HepG2 (cell line): ENCODE results near the gene KRT77. TPM values are rescaled to one million over a fixed set of nuclear protein-coding genes. Genes with fewer than 3 reads are reported as not detected.

Experiments
- ATAC-seq: fragments of 200-7000 bp; cut with Tn5 transposase; 3 replicates; pipeline ENCODE4 v1.9.1; 2020; ENCODE audit warnings: mild to moderate bottlenecking, moderate library complexity
- BruUV-seq: library from RNA; stranded (reverse); fragments of 400-500 nt; replicated peaks from 2 replicates; lab custom pipeline; 2021; lab: Mats Ljungman, UMichigan
- CTCF ChIA-PET: fragments of 300-600 bp; formaldehyde crosslinking; extraction: SDS; loops from one replicate; lab custom pipeline; 2021; ENCODE audit warnings: low total read pairs, inconsistent platforms, low intra/inter-chr PET ratio; lab: Yijun Ruan, JAX
- POLR2A ChIA-PET: fragments of 350-600 bp; sonication (Branson Sonifier 250); formaldehyde crosslinking; loops from one replicate; lab custom pipeline; 2020; ENCODE audit warnings: antibody characterized with exemption, inconsistent platforms; lab: Yijun Ruan, JAX
- DNase-seq: peaks from one replicate; pipeline ENCODE4 v3.0.0-alpha.2; 2015; ENCODE audit warnings: low spot score
- FAIRE-seq: peaks from 3 replicates; lab custom pipeline; 2011; peaks lifted over from hg19 to GRCh38; lab: Jason Lieb, UNC
- H2AFZ ChIP-seq: one replicate; pipeline ENCODE4 v1.6.1; 2011; ENCODE audit warnings: low read length, inconsistent platforms
- H3K27ac ChIP-seq: fragments of 300-600 bp; 3 replicates; pipeline ENCODE4 v1.8.0; 2011; ENCODE audit warnings: mixed run types, mild to moderate bottlenecking, mixed read lengths, low read length, inconsistent platforms; ENCODE audit not compliant: insufficient read depth; ENCODE audit errors: extremely low read length
- H3K27me3 ChIP-seq, 2 experiments: fragments of 200-600 bp in 1 of 2; 2 replicates in 1 of 2; 3 replicates in 1 of 2; pipeline versions ENCODE4 v1.6.0 to v1.8.0; 2011; ENCODE audit warnings: low read length in 2 of 2, mild to moderate bottlenecking in 2 of 2, moderate library complexity in 2 of 2, inconsistent platforms in 1 of 2; ENCODE audit not compliant: insufficient read depth in 2 of 2, control insufficient read depth in 1 of 2
- H3K36me3 ChIP-seq, 2 experiments: fragments of 200-600 bp in 1 of 2; replicated peaks in 1 of 2; 2 replicates in 1 of 2; 3 replicates in 1 of 2; pipeline versions ENCODE4 v1.5.1 to v1.8.0; 2011; ENCODE audit warnings: low read length in 2 of 2, inconsistent platforms in 1 of 2; ENCODE audit not compliant: insufficient read depth in 2 of 2, control insufficient read depth in 1 of 2
- H3K4me1 ChIP-seq: 2 replicates; pipeline ENCODE4 v1.5.1; 2012; ENCODE audit warnings: low read length, inconsistent platforms; ENCODE audit not compliant: insufficient read depth
- H3K4me2 ChIP-seq: 2 replicates; pipeline ENCODE4 v1.6.0; 2011; ENCODE audit warnings: low read depth, low read length, inconsistent platforms
- H3K4me3 ChIP-seq, 3 experiments: fragments of 200-600 bp in 1 of 3; sonication (generic), shearing (Covaris generic) in 1 of 3; replicated peaks in 1 of 3; 2 replicates each; pipeline ENCODE4 v1.5.1; 2011 to 2016; ENCODE audit warnings: low read length in 3 of 3, inconsistent platforms in 2 of 3, low read depth in 2 of 3, mild to moderate bottlenecking in 2 of 3, control low read depth in 1 of 3, mixed read lengths in 1 of 3; ENCODE audit not compliant: insufficient read depth in 1 of 3
- H3K79me2 ChIP-seq: one replicate; pipeline ENCODE4 v1.6.1; 2011; ENCODE audit warnings: low read length, inconsistent platforms; ENCODE audit not compliant: insufficient read depth
- H3K9ac ChIP-seq: 2 replicates; pipeline ENCODE4 v1.6.0; 2011; ENCODE audit warnings: mild to moderate bottlenecking, low read depth, low read length, inconsistent platforms; ENCODE audit not compliant: insufficient read depth
- H3K9me3 ChIP-seq: 2 replicates; pipeline ENCODE4 v1.5.1; 2012; ENCODE audit warnings: mild to moderate bottlenecking, low read length
- H4K20me1 ChIP-seq: 2 replicates; pipeline ENCODE4 v1.6.0; 2011; ENCODE audit warnings: inconsistent platforms, mild to moderate bottlenecking, low read length, moderate library complexity; ENCODE audit not compliant: insufficient read depth
- CREB1 ChIP-seq, 2 experiments: fragments of 450-650 bp in 1 of 2; IDR thresholded peaks; 2 replicates each; pipeline ENCODE4 v1.6.1; 2016 to 2017; ENCODE audit warnings: control low read depth in 1 of 2, mild to moderate bottlenecking in 1 of 2, missing compliant biosample characterization in 1 of 2, missing genetic modification characterization in 1 of 2
- MAFK ChIP-seq, 2 experiments: IDR thresholded peaks in 1 of 2; conservative IDR thresholded peaks in 1 of 2; 2 replicates each; pipeline ENCODE4 v1.6.1; 2011; ENCODE audit warnings: improper control_type of control experiment in 2 of 2, low read length in 2 of 2
- PCBP2 ChIP-seq: fragments of 200-400 bp; formaldehyde crosslinking; optimal IDR thresholded peaks from 2 replicates; pipeline ENCODE3; 2018; ENCODE audit warnings: low read length, low read depth; ENCODE audit not compliant: poor library complexity, severe bottlenecking
- ZNF207 ChIP-seq: fragments of 450-650 bp; IDR thresholded peaks from 2 replicates; pipeline ENCODE4 v1.6.1; 2016; ENCODE audit warnings: antibody characterized with exemption, borderline replicate concordance
- ZNF549 ChIP-seq: sonication (generic); formaldehyde crosslinking; IDR thresholded peaks from 2 replicates; pipeline ENCODE4 v1.5.0; 2020; ENCODE audit warnings: missing genetic modification reagents
- ZNF564 ChIP-seq: sonication (generic); formaldehyde crosslinking; IDR thresholded peaks from 2 replicates; pipeline ENCODE4 v1.8.1; 2023; ENCODE audit warnings: mild to moderate bottlenecking, missing genetic modification reagents
- WGBS: methylation state at CpG from one replicate; pipeline ENCODE4 v1.1.6; 2017; ENCODE audit warnings: low lambda C conversion rate; 5-methylcytosine and 5-hydroxymethylcytosine counted together
- in situ Hi-C: cut with HindIII; loops from 2 replicates; pipeline ENCODE4 v1.10.0; 2017; ENCODE audit warnings: low pct_unique_long_range_greater_than_20kb; ENCODE audit not compliant: extremely low pct_ligation_motif_present
- intact Hi-C: fragments of 100-400 bp; cut with micrococcal nuclease; formaldehyde crosslinking; loops from one replicate; pipeline ENCODE4 v1.10.0; 2022; ENCODE audit not compliant: unreplicated experiment
- polyA plus RNA-seq, 8 experiments: library from polyadenylated mRNA; depleted of rRNA in 3 of 8; stranded (reverse) in 7 of 8; unstranded in 1 of 8; fragments of >200 nt; fragmentation: Illumina TruSeq in 4 of 8; extraction: Trizol in 4 of 8; gene quantifications; 2 replicates each; pipeline versions ENCODE4 v1.2.1 to v1.2.3, GENCODE V29; 2011 to 2016; ENCODE audit warnings: low read depth in 4 of 8, missing spikeins in 1 of 8, mixed read lengths in 1 of 8; ENCODE audit not compliant: insufficient read depth in 1 of 8
- total RNA-seq, 5 experiments: library from RNA; depleted of rRNA; stranded (reverse); fragments of >200 nt; fragmentation: Illumina TruSeq; extraction: Trizol; gene quantifications; 2 replicates each; pipeline ENCODE4 v1.2.3, GENCODE V29; 2016; ENCODE audit warnings: low read depth in 1 of 5

Gene KRT77
- total and polyA plus RNA-seq, 2 of the 13 experiments (the other 11 are each of a cell fraction or from before 2014, with no cell fraction given), result not detected

- no peak for TF ChIP-seq ZNF564 (CRISPR knock-in tag)
- TF ChIP-seq ZNF549 (CRISPR knock-in tag), result no peak
Observed at GRCh38 chr12:52722680-52723079, 19.4 kb upstream of the KRT77 start (continued).

- WGBS, result 0% methylated on average over 3 of the region's 3 CpGs
- in situ Hi-C loops, result no loop called here
- CTCF ChIA-PET, result no interaction called here
Observed at GRCh38 chr12:52721838-52722470, 18.6 kb upstream of the KRT77 start.

GRCh38 chr12:52720365-52720886, 17.1 kb upstream of the KRT77 start:
- Histone ChIP-seq H3K9ac (no peak overlapping the region), H3K79me2 (no peaks in the 10 kb centered on the region), H3K4me3 (no peak overlapping the region), H3K4me1 (no peaks in the 10 kb centered on the region), H3K27ac (no peak overlapping the region), H3K4me2 (no peak overlapping the region), H3K9me3 (no peaks in the 10 kb centered on the region), H2AFZ (no peak overlapping the region), H3K27me3 (peaks cover 0 to 30% of the 10 kb centered on the region in 2 experiments; a peak in 4 of 5 replicates), H3K36me3 (no peaks in the 10 kb centered on the region), H4K20me1 (no peaks in the 10 kb centered on the region)
- in situ Hi-C loops, result no loop called here
- POLR2A ChIA-PET, result no interaction called here
- intact Hi-C loops, result no loop called here
- no TSS peak for BruUV-seq
- ATAC-seq (no peak), DNase-seq (no peak), FAIRE-seq (no peak)
- 0 out of 2 replicates have a peak, but pooled peaks have one; percentile 46 for TF ChIP-seq CREB1 (IDR thresholded peaks at IDR 0.05)
- TF ChIP-seq CREB1 (CRISPR knock-in tag; IDR thresholded peaks at IDR 0.05), result no peak
- no peak for TF ChIP-seq PCBP2
- 2% methylated on average over 6 of the region's 8 CpGs for WGBS
- CTCF ChIA-PET, result no interaction called here

More at GRCh38 chr12:52721838-52722470, 18.6 kb upstream of the KRT77 start:
- no peak for ATAC-seq
- Histone ChIP-seq H2AFZ (no peak overlapping the region), H3K4me1 (no peaks in the 10 kb centered on the region), H3K9ac (no peak overlapping the region), H4K20me1 (no peaks in the 10 kb centered on the region), H3K4me2 (no peak overlapping the region), H3K27ac (no peak overlapping the region), H3K27me3 (peaks cover 0 to 25% of the 10 kb centered on the region in 2 experiments; a peak in 2 of 5 replicates), H3K4me3 (no peak overlapping the region), H3K36me3 (no peaks in the 10 kb centered on the region), H3K9me3 (no peaks in the 10 kb centered on the region), H3K79me2 (no peaks in the 10 kb centered on the region)
- POLR2A ChIA-PET, result no interaction called here
- TF ChIP-seq MAFK (conservative IDR thresholded peaks at IDR 0.05 in 1 of 2, IDR thresholded peaks at IDR 0.05 in 1 of 2; ENCODE audit: low read length in 2 of 2) (0 out of 4 replicates have a peak, but pooled peaks of 1 of the 2 experiments have one; percentile 20), ZNF207 (no peak)
- no peak for DNase-seq
- intact Hi-C loops, result no loop called here
- FAIRE-seq, result no peak
- no TSS peak for BruUV-seq
